ENCODE data around the gene TMEM119. TPM values are rescaled to one million over a fixed set of nuclear protein-coding genes. Genes with fewer than 3 reads are reported as not detected.

Gene TMEM119
- total and polyA plus RNA-seq, 9 of the 15 experiments (the other 6 are each of a cell fraction or from before 2014, with no cell fraction given) = 0.18 TPM; not detected in 8

DNA sequence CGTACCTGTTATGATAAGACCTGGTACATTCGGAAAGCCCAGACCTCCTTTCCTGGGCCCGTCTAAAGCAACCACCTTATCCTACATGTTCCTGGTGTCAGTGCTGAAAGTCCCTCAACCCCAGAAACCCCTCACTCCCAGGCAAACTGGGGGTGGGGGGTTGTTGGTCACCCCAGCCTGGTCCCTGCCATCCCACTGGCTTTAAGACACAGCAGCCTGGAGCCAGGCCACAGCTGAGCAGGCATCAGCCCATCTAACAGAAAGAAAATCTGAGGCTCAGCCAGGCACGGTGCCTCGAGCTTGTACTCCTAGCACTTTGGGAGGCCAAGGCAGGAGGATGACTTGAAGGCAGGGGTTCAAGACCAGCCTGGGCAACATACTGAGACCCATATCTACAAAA, 31.3 kb upstream of the TMEM119 start (continued):
- TF ChIP-seq BACH1 (tag; IDR thresholded peaks at IDR 0.05) (0 out of 2 replicates have a peak, but pooled peaks have one; percentile 12), SMARCA5 (IDR thresholded peaks at IDR 0.05) (peak; percentile 88), TAL1 (IDR thresholded peaks at IDR 0.05) (no peak), RBM25 (IDR thresholded peaks at IDR 0.05; ENCODE audit: low read depth, low read length, severe bottlenecking) (peak; percentile 7), ZNF76 (CRISPR knock-in tag; IDR thresholded peaks at IDR 0.05; ENCODE audit: borderline replicate concordance) (no peak), TEAD1 (CRISPR knock-in tag; IDR thresholded peaks at IDR 0.05) (peak in 1 of 2 experiments; percentile 32; a peak in 1 of 4 replicates), KDM1A (IDR thresholded peaks at IDR 0.05) (peak; percentile 39 to 72; a peak in 3 of 4 replicates), NR2C1 (IDR thresholded peaks at IDR 0.05) (no peak), NR2C1 (tag; IDR thresholded peaks at IDR 0.05) (0 out of 2 replicates have a peak, but pooled peaks have one; percentile 15), ZNF140 (CRISPR knock-in tag; IDR thresholded peaks at IDR 0.05) (peak; percentile 27; the same call in 1 of the 2 replicates), GATAD2A (IDR thresholded peaks at IDR 0.05) (0 out of 2 replicates have a peak, but pooled peaks have one; percentile 5), BRD4 (IDR thresholded peaks at IDR 0.05) (0 out of 2 replicates have a peak, but pooled peaks have one; percentile 17), ADNP (tag; IDR thresholded peaks at IDR 0.05) (peak; percentile 90), BCL6 (CRISPR knock-in tag; IDR thresholded peaks at IDR 0.05) (no peak), NFRKB (IDR thresholded peaks at IDR 0.05; ENCODE audit: low read depth) (0 out of 2 replicates have a peak, but pooled peaks have one; percentile 78), ZBTB17 (CRISPR knock-in tag; IDR thresholded peaks at IDR 0.05) (peak; percentile 57), POLR2B (IDR thresholded peaks at IDR 0.05; ENCODE audit: low read depth, partially characterized antibody) (no peak), ARID1B (IDR thresholded peaks at IDR 0.05) (no peak)
- TF ChIP-seq, protein P1, sequence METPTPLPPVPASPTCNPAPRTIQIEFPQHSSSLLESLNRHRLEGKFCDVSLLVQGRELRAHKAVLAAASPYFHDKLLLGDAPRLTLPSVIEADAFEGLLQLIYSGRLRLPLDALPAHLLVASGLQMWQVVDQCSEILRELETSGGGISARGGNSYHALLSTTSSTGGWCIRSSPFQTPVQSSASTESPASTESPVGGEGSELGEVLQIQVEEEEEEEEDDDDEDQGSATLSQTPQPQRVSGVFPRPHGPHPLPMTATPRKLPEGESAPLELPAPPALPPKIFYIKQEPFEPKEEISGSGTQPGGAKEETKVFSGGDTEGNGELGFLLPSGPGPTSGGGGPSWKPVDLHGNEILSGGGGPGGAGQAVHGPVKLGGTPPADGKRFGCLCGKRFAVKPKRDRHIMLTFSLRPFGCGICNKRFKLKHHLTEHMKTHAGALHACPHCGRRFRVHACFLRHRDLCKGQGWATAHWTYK (CRISPR knock-in tag; IDR thresholded peaks at IDR 0.05) = peak; percentile 19; the same call in 1 of the 2 replicates
- TF ChIP-seq, protein P2, sequence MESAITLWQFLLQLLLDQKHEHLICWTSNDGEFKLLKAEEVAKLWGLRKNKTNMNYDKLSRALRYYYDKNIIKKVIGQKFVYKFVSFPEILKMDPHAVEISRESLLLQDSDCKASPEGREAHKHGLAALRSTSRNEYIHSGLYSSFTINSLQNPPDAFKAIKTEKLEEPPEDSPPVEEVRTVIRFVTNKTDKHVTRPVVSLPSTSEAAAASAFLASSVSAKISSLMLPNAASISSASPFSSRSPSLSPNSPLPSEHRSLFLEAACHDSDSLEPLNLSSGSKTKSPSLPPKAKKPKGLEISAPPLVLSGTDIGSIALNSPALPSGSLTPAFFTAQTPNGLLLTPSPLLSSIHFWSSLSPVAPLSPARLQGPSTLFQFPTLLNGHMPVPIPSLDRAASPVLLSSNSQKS (CRISPR knock-in tag; IDR thresholded peaks at IDR 0.05) = no peak
- TF ChIP-seq, protein P3, sequence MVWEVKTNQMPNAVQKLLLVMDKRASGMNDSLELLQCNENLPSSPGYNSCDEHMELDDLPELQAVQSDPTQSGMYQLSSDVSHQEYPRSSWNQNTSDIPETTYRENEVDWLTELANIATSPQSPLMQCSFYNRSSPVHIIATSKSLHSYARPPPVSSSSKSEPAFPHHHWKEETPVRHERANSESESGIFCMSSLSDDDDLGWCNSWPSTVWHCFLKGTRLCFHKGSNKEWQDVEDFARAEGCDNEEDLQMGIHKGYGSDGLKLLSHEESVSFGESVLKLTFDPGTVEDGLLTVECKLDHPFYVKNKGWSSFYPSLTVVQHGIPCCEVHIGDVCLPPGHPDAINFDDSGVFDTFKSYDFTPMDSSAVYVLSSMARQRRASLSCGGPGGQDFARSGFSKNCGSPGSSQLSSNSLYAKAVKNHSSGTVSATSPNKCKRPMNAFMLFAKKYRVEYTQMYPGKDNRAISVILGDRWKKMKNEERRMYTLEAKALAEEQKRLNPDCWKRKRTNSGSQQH (CRISPR knock-in tag; IDR thresholded peaks at IDR 0.05) = 0 out of 2 replicates have a peak, but pooled peaks have one; percentile 19
- TF ChIP-seq, protein P4, sequence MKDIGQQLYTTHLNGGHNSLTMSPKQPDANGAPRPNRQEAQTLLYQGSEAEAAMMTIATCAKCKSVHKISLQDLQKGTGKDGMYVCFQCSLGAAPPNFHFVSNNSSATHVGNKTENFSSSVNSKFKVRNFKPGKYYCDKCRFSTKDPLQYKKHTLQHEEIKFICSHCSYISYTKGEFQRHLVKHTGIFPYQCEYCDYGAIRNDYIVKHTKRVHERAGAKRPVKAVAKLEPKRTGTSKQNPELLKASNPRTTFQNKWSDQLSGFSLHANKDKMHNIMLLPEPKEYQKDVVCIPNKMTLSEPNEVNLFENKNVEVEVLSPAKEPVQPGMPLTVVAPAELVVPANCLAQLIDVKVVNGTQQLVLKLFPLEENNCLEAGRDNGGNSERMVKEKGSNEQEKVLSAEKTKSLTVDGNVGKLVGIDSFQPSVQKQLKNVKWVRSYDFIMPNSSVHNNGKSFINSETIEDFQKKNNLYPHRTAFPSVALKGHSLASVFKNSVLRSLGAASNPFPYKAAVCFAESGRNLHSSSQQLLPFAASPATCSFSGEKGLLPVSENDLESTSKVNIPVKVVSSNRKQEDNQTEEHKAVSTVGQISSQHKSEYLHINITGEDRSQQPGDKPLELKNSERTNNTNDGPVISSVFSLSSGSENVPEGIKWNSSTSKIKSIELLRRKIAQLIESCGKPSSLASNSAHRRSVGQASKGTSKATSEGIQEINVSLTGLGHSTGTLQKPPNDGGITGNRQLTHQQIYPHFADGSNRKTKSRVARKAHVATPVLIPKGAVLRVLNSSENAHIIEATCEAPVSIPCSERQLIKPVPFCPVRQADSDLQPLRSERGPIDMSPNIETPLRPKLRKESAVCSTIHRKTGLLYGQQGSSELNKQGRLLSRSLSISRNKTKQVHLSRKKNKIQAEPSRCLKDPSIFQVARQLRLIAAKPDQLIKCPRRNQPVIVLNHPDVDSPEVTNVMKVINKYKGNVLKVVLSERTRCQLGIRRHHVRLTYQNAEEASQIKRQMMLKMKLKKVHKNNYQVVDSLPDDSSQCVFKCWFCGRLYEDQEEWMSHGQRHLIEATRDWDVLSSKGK (CRISPR knock-in tag; IDR thresholded peaks at IDR 0.05) = no peak
